Endodermal cell (in vitro differentiated cells): ENCODE data around the gene SLC22A1. TPM values are rescaled to one million over a fixed set of nuclear protein-coding genes. Genes with fewer than 3 reads are reported as not detected.

Source experiments
- DNase-seq: peaks from one replicate; pipeline ENCODE4 v3.0.0-alpha.2; 2017
- H3K27ac ChIP-seq: 2 replicates; pipeline ENCODE4 v1.5.1; 2013; ENCODE audit warnings: mild to moderate bottlenecking, low read depth, low read length, moderate library complexity
- H3K27me3 ChIP-seq: 2 replicates; pipeline ENCODE4 v1.6.1; 2013; ENCODE audit warnings: mild to moderate bottlenecking, low read length, moderate library complexity; ENCODE audit not compliant: insufficient read depth, control insufficient read depth, poor library complexity, severe bottlenecking
- H3K36me3 ChIP-seq: 2 replicates; pipeline ENCODE4 v1.7.0; 2013; ENCODE audit warnings: mild to moderate bottlenecking, low read length, moderate library complexity; ENCODE audit not compliant: control insufficient read depth, insufficient read depth
- H3K4me1 ChIP-seq: one replicate; pipeline ENCODE4 v1.7.0; 2013; ENCODE audit warnings: low read length; ENCODE audit not compliant: control insufficient read depth, insufficient read depth
- H3K4me3 ChIP-seq: 2 replicates; pipeline ENCODE4 v1.5.1; 2013; ENCODE audit warnings: mild to moderate bottlenecking, low read length, moderate library complexity
- H3K9ac ChIP-seq: 2 replicates; pipeline ENCODE4 v1.6.1; 2013; ENCODE audit warnings: mild to moderate bottlenecking, low read length, moderate library complexity; ENCODE audit not compliant: poor library complexity, severe bottlenecking; ENCODE audit errors: extremely low read depth
- H3K9me3 ChIP-seq: 2 replicates; pipeline ENCODE4 v1.6.1; 2013; ENCODE audit warnings: mild to moderate bottlenecking, low read length, moderate library complexity; ENCODE audit not compliant: control insufficient read depth
- H3K27ac Mint-ChIP-seq: 2 replicates; pipeline ENCODE4 v1.8.0; 2020; ENCODE audit warnings: mixed read lengths
- H3K27me3 Mint-ChIP-seq: 2 replicates; pipeline ENCODE4 v1.8.0; 2021; ENCODE audit warnings: mild to moderate bottlenecking, mixed read lengths; ENCODE audit not compliant: insufficient read depth
- H3K36me3 Mint-ChIP-seq: 2 replicates; pipeline ENCODE4 v1.8.0; 2020; ENCODE audit warnings: low read depth, mixed read lengths
- H3K4me1 Mint-ChIP-seq: 2 replicates; pipeline ENCODE4 v1.8.0; 2020; ENCODE audit warnings: mixed read lengths
- H3K4me3 Mint-ChIP-seq: 2 replicates; pipeline ENCODE4 v1.8.0; 2020; ENCODE audit warnings: mild to moderate bottlenecking, moderate library complexity, mixed read lengths
- H3K9me3 Mint-ChIP-seq: 2 replicates; pipeline ENCODE4 v1.8.0; 2020; ENCODE audit warnings: mild to moderate bottlenecking, mixed read lengths
- WGBS, 2 experiments: methylation state at CpG; one replicate each; pipeline versions ENCODE4 v1.1.5 to v1.1.7; 2013; ENCODE audit warnings: missing lambda C conversion rate in 2 of 2, mixed read lengths in 1 of 2; ENCODE audit not compliant: insufficient coverage in 1 of 2, insufficient read length in 1 of 2; 5-methylcytosine and 5-hydroxymethylcytosine counted together
- total RNA-seq, 2 donors: library from RNA; stranded (reverse); fragmentation: NEBNext Ultra II Directional in 1 of 2; extraction: Animal tissue kit (Norgen Biotek cat#: 25700) in 1 of 2; gene quantifications; 2 replicates in 1 of 2; 3 replicates in 1 of 2; pipeline ENCODE4 v1.2.1, GENCODE V29; 2021
- TF ChIP-seq, protein P1 (sequence below): fragments of 200-600 bp; sonication (generic); conservative IDR thresholded peaks from 2 replicates; pipeline ENCODE4 v1.5.0; 2021; ENCODE audit warnings: antibody characterized with exemption, mild to moderate bottlenecking

Gene SLC22A1
- total RNA-seq, 2 donors from 2014 or later: 1.0 TPM; not detected in 1

DNA sequence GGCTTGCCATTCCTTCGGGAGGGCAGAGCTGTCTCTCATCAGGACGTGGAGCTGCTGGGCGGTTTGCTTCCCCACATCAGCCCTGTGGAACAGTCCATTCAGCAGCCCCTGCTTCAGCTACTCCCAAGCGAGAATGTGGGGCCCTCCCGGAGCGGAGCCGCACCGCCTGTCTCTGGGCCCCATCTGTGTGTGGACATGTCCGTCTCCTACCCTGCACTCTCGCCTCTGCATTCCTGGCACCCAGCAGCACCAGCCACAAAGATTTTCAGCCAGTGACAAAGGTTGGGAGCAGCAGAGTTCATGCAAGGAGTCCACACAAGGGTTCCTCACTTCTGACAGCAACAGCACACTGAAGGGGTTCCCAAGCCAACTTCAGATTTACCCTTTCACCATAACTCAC lies 29.0 kb upstream of the SLC22A1 start:
- peaks cover 80% of the 10 kb centered on the region for H3K36me3 Mint-ChIP-seq
- DNase-seq: no peak
- no peaks in the 10 kb centered on the region for H3K4me1 Mint-ChIP-seq
- H3K27me3 Mint-ChIP-seq: no peaks in the 10 kb centered on the region
- TF ChIP-seq, protein P1, sequence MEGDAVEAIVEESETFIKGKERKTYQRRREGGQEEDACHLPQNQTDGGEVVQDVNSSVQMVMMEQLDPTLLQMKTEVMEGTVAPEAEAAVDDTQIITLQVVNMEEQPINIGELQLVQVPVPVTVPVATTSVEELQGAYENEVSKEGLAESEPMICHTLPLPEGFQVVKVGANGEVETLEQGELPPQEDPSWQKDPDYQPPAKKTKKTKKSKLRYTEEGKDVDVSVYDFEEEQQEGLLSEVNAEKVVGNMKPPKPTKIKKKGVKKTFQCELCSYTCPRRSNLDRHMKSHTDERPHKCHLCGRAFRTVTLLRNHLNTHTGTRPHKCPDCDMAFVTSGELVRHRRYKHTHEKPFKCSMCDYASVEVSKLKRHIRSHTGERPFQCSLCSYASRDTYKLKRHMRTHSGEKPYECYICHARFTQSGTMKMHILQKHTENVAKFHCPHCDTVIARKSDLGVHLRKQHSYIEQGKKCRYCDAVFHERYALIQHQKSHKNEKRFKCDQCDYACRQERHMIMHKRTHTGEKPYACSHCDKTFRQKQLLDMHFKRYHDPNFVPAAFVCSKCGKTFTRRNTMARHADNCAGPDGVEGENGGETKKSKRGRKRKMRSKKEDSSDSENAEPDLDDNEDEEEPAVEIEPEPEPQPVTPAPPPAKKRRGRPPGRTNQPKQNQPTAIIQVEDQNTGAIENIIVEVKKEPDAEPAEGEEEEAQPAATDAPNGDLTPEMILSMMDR: no peak
- no peaks in the 10 kb centered on the region for H3K9me3 Mint-ChIP-seq
- H3K4me3 Mint-ChIP-seq: no peak overlapping the region
- peaks cover 78% of the 10 kb centered on the region for H3K36me3 ChIP-seq
- H3K27ac Mint-ChIP-seq: no peak overlapping the region
- no peaks in the 10 kb centered on the region for H3K9me3 ChIP-seq
- no peaks in the 10 kb centered on the region for H3K27me3 ChIP-seq
- no peak overlapping the region for H3K9ac ChIP-seq
- no peak overlapping the region for H3K27ac ChIP-seq
- 94% methylated on average over 9 to 10 of the region's 10 CpGs for WGBS, 2 experiments
- H3K4me1 ChIP-seq: no peaks in the 10 kb centered on the region
- no peak overlapping the region for H3K4me3 ChIP-seq

DNA sequence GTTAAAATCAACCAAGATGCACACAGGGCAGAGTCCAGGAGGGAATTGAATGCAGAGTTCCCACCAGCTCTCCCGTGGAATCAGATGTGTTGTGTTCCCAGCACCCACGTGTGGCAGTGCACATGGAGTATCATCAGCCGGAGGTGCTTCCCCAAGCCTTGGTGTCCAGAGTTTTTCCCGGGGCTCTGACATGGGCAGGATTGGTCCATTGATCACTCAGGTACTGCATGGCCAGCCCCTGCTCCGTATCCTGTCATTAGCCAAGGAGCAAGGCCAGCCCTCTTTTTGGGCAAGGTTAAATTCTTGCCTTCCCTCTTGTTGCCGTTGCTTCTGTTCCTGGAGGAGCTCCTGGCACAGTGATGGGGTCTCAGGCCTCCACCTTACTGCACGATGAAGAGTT lies 28.6 kb upstream of the SLC22A1 start:
- Histone ChIP-seq H3K9me3 (no peaks in the 10 kb centered on the region), H3K9ac (no peak overlapping the region), H3K27ac (no peak overlapping the region), H3K36me3 (peaks cover 82% of the 10 kb centered on the region), H3K4me1 (no peaks in the 10 kb centered on the region), H3K4me3 (no peak overlapping the region), H3K27me3 (no peaks in the 10 kb centered on the region)
- H3K4me3 Mint-ChIP-seq: no peak overlapping the region
- TF ChIP-seq, protein P1: no peak
- H3K27me3 Mint-ChIP-seq: no peaks in the 10 kb centered on the region
- 93 to 100% methylated on average over 6 to 7 of the region's 7 CpGs for WGBS, 2 experiments
- DNase-seq: no peak
- no peaks in the 10 kb centered on the region for H3K9me3 Mint-ChIP-seq
- H3K27ac Mint-ChIP-seq: no peak overlapping the region
- no peaks in the 10 kb centered on the region for H3K4me1 Mint-ChIP-seq
- H3K36me3 Mint-ChIP-seq: peaks cover 82% of the 10 kb centered on the region

DNA sequence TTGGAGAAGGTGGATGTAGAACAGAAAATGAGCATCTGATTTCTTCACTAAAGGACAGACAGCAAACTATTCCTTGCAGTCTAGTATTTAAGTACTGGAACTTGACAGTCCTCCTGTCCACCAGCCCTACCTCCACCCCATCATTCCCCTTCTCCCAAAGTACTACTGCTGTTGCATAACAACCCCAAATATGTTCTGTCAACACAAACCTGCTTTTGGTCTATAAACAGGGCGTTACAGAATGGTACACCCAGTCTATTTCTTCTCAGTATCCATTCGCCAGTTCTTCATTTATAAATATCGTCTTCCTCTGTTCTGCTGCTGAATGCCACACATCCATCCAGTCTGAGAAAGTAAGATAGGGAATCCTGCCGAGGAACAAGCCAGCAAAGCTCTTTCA lies 27.7 kb upstream of the SLC22A1 start:
- H3K36me3 ChIP-seq: peaks cover 88% of the 10 kb centered on the region
- no peak for DNase-seq
- 93 to 98% methylated on average over 4 of the region's 4 CpGs for WGBS, 2 experiments

More for the DNA sequence above, 27.7 kb upstream of the SLC22A1 start:
- H3K4me3 ChIP-seq: no peak overlapping the region
- H3K36me3 Mint-ChIP-seq: peaks cover 82% of the 10 kb centered on the region
- no peaks in the 10 kb centered on the region for H3K27me3 ChIP-seq
- H3K9ac ChIP-seq: no peak overlapping the region
- no peak overlapping the region for H3K27ac ChIP-seq
- no peaks in the 10 kb centered on the region for H3K27me3 Mint-ChIP-seq
- TF ChIP-seq, protein P1: no peak
- no peak overlapping the region for H3K4me3 Mint-ChIP-seq
- no peak overlapping the region for H3K27ac Mint-ChIP-seq
- H3K4me1 Mint-ChIP-seq: no peaks in the 10 kb centered on the region
- no peaks in the 10 kb centered on the region for H3K4me1 ChIP-seq
- no peaks in the 10 kb centered on the region for H3K9me3 Mint-ChIP-seq
- no peaks in the 10 kb centered on the region for H3K9me3 ChIP-seq
